MM.1S (cell line): Measurements from ENCODE around the gene HSD17B13.

ENCODE experiments used
- DNase-seq: peaks from one replicate; pipeline ENCODE4 v3.0.0-alpha.2; 2015
- H2AFZ ChIP-seq: fragments of 300-600 bp; sonication (generic); 2 replicates; pipeline ENCODE4 v1.6.0; 2016; ENCODE audit warnings: antibody characterized with exemption, low read length
- H3F3A ChIP-seq: fragments of 300-600 bp; sonication (generic); 2 replicates; pipeline ENCODE4 v1.6.1; 2016; ENCODE audit warnings: mild to moderate bottlenecking, antibody characterized with exemption, low read length, moderate library complexity, mixed read lengths; ENCODE audit not compliant: insufficient read depth
- H3K27ac ChIP-seq: fragments of 300-600 bp; sonication (generic); 2 replicates; pipeline ENCODE4 v1.5.1; 2016; ENCODE audit warnings: mild to moderate bottlenecking, low read length
- H3K27me3 ChIP-seq: fragments of 300-600 bp; sonication (generic); replicated peaks from 2 replicates; pipeline ENCODE4 v1.6.0; 2016; ENCODE audit warnings: low read length; ENCODE audit not compliant: insufficient read depth
- H3K36me3 ChIP-seq: fragments of 300-600 bp; sonication (generic); replicated peaks from 2 replicates; pipeline ENCODE4 v1.6.1; 2016; ENCODE audit warnings: mild to moderate bottlenecking, low read length, mixed read lengths; ENCODE audit not compliant: insufficient read depth
- H3K4me1 ChIP-seq: fragments of 300-600 bp; sonication (generic); 2 replicates; pipeline ENCODE4 v1.6.1; 2016; ENCODE audit warnings: low read length, mixed read lengths
- H3K4me2 ChIP-seq: fragments of 300-600 bp; sonication (generic); 2 replicates; pipeline ENCODE4 v1.6.0; 2016; ENCODE audit warnings: low read depth, low read length
- H3K4me3 ChIP-seq: fragments of 300-600 bp; sonication (generic); 2 replicates; pipeline ENCODE4 v1.5.1; 2016; ENCODE audit warnings: low read length, mixed read lengths
- H3K79me2 ChIP-seq: fragments of 300-600 bp; sonication (generic); 2 replicates; pipeline ENCODE4 v1.6.1; 2016; ENCODE audit warnings: mixed run types, low read length, mixed read lengths
- H3K9ac ChIP-seq: fragments of 300-600 bp; sonication (generic); 2 replicates; pipeline ENCODE4 v1.6.1; 2016; ENCODE audit warnings: low read length, mixed read lengths
- H3K9me2 ChIP-seq: fragments of 300-600 bp; sonication (generic); replicated peaks from 2 replicates; pipeline ENCODE4 v1.6.1; 2016; ENCODE audit warnings: mild to moderate bottlenecking, low read length, mixed read lengths; ENCODE audit not compliant: insufficient read depth
- H3K9me3 ChIP-seq: fragments of 300-600 bp; sonication (generic); replicated peaks from 2 replicates; pipeline ENCODE4 v1.6.1; 2016; ENCODE audit warnings: mild to moderate bottlenecking, low read length, mixed read lengths; ENCODE audit not compliant: insufficient read depth
- H4K20me1 ChIP-seq: fragments of 300-600 bp; sonication (generic); 2 replicates; pipeline ENCODE4 v1.6.1; 2016; ENCODE audit warnings: mild to moderate bottlenecking, low read length, moderate library complexity, mixed read lengths; ENCODE audit not compliant: insufficient read depth
- CTCF ChIP-seq: fragments of 300-600 bp; sonication (generic); IDR thresholded peaks from 2 replicates; pipeline ENCODE4 v1.5.1; 2016; ENCODE audit warnings: antibody characterized with exemption, low read length, mixed read lengths
- EZH2 ChIP-seq: fragments of 300-600 bp; sonication (generic); optimal IDR thresholded peaks from 2 replicates; pipeline ENCODE3; 2017; ENCODE audit warnings: low read depth, mild to moderate bottlenecking, antibody characterized with exemption, low read length, mixed read lengths
- EZH2phosphoT487 ChIP-seq: fragments of 300-600 bp; sonication (generic); IDR thresholded peaks from 2 replicates; pipeline ENCODE4 v1.6.1; 2018; ENCODE audit warnings: antibody characterized with exemption, low read length

Gene HSD17B13

DNA sequence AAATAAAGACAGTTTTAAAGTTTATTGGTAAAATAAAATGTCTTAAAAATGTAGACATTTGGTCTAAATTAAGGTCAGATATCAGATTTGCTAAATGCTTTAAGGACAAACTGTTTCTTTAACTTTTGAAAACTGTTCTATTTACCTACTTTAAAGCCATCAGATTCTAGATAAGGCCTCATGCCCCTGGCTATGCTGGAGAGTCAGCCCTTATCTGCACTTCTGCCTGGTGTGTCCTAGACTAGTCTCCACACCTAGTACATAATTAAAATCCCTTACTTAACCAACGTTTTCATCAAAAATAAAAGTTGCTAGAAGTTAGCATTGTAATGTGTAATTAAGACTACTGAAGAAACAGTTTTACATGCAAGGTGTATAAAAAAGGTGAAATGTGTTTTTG lies 42.7 kb upstream of the HSD17B13 start:
- H3K4me1 ChIP-seq: no peaks in the 10 kb centered on the region
- no peak overlapping the region for H2AFZ ChIP-seq
- no peaks in the 10 kb centered on the region for H3K27me3 ChIP-seq
- no peak overlapping the region for H3K4me3 ChIP-seq
- no peak overlapping the region for H3K27ac ChIP-seq
- H4K20me1 ChIP-seq: no peaks in the 10 kb centered on the region
- no peaks in the 10 kb centered on the region for H3K79me2 ChIP-seq
- no peaks in the 10 kb centered on the region for H3F3A ChIP-seq
- no peaks in the 10 kb centered on the region for H3K9me2 ChIP-seq
- no peaks in the 10 kb centered on the region for H3K9me3 ChIP-seq
- TF ChIP-seq EZH2phosphoT487: no peak
- TF ChIP-seq EZH2: no peak
- no peak for TF ChIP-seq CTCF
- H3K9ac ChIP-seq: no peak overlapping the region
- no peak overlapping the region for H3K4me2 ChIP-seq
- DNase-seq: no peak
- no peaks in the 10 kb centered on the region; the same call in 1 of the 2 replicates for H3K36me3 ChIP-seq

GRCh38 chr4:87363552-87363951 lies 40.9 kb upstream of the HSD17B13 start:
- Histone ChIP-seq H3K4me2 (no peak overlapping the region), H3K9me2 (no peaks in the 10 kb centered on the region), H3K4me3 (no peak overlapping the region), H3K4me1 (no peaks in the 10 kb centered on the region), H3K9ac (no peak overlapping the region), H3K79me2 (no peaks in the 10 kb centered on the region), H3K27me3 (no peaks in the 10 kb centered on the region), H3K36me3 (no peaks in the 10 kb centered on the region; the same call in 1 of the 2 replicates), H3K27ac (no peak overlapping the region), H3F3A (no peaks in the 10 kb centered on the region), H2AFZ (no peak overlapping the region), H3K9me3 (no peaks in the 10 kb centered on the region), H4K20me1 (no peaks in the 10 kb centered on the region)
- TF ChIP-seq EZH2phosphoT487 (no peak), CTCF (no peak), EZH2 (no peak)
- no peak for DNase-seq

GRCh38 chr4:87360338-87360935 lies 37.8 kb upstream of the HSD17B13 start:
- no peaks in the 10 kb centered on the region for H4K20me1 ChIP-seq
- H3F3A ChIP-seq: no peaks in the 10 kb centered on the region
- no peaks in the 10 kb centered on the region for H3K4me1 ChIP-seq
- TF ChIP-seq CTCF (no peak), EZH2phosphoT487 (no peak), EZH2 (no peak)
- DNase-seq: no peak
- H3K27ac ChIP-seq: no peak overlapping the region
- no peak overlapping the region for H2AFZ ChIP-seq
- no peaks in the 10 kb centered on the region; the same call in 1 of the 2 replicates for H3K36me3 ChIP-seq
- no peaks in the 10 kb centered on the region for H3K9me3 ChIP-seq
- no peaks in the 10 kb centered on the region for H3K79me2 ChIP-seq
- H3K9ac ChIP-seq: no peak overlapping the region
- no peak overlapping the region for H3K4me3 ChIP-seq
- no peaks in the 10 kb centered on the region for H3K9me2 ChIP-seq
- H3K27me3 ChIP-seq: no peaks in the 10 kb centered on the region
- no peak overlapping the region for H3K4me2 ChIP-seq
